GM13976 (cell line): ENCODE data around the gene ZHX3.

ENCODE experiments used
- DNase-seq: peaks from one replicate; pipeline ENCODE4 v3.0.0; 2012; ENCODE audit warnings: low spot score
- CTCF ChIP-seq: IDR thresholded peaks from 2 replicates; pipeline ENCODE4 v1.5.1; 2012; ENCODE audit warnings: borderline replicate concordance, mild to moderate bottlenecking; ENCODE audit not compliant: insufficient read depth; ENCODE audit errors: extremely low read depth, missing control alignments, control extremely low read depth
- in situ Hi-C: fragments of 300-500 bp; cut with MboI; formaldehyde crosslinking; loops from one replicate; pipeline ENCODE4 v1.12.0; 2022; ENCODE audit warnings: low sequenced_read_pairs, mixed read lengths, inconsistent platforms; ENCODE audit not compliant: unreplicated experiment

Gene ZHX3

DNA sequence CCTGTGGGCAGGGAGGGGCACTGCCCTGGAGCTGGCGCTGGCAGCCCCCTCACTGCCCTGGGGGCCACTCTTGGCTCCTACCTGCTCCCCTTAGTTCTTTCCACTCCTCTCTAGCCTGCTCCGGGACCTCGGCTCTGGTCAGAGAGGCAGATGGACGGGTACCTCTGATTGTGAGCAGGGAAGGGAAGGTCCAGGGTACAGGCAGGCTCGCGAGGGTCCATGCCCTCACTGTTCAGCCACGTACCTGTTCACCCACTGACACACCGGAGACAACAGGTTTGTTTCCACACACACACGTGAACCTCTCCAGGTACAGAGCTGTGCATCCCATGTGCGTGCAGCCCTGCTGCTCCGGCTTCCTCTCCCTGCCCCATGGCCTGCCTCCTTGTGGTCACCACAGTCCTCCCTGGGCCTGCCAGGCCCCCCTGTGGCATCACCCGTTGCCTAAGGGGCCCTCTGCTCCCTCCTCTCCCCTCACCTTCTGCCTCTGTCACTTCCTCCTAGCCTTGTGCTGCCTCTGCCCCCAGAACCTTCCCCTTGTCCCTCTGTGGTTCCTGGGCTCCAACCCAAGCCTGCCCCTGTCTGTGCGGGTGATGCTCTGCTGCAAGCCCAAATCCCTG lies 46.8 kb upstream of the ZHX3 start:
- TF ChIP-seq CTCF, result no peak
- DNase-seq, result no peak
- in situ Hi-C loops, result no loop called here

GRCh38 chr20:41363601-41364000 lies 46.1 kb upstream of the ZHX3 start:
- in situ Hi-C loops, result no loop called here
- TF ChIP-seq CTCF, result no peak
- DNase-seq, result no peak

DNA sequence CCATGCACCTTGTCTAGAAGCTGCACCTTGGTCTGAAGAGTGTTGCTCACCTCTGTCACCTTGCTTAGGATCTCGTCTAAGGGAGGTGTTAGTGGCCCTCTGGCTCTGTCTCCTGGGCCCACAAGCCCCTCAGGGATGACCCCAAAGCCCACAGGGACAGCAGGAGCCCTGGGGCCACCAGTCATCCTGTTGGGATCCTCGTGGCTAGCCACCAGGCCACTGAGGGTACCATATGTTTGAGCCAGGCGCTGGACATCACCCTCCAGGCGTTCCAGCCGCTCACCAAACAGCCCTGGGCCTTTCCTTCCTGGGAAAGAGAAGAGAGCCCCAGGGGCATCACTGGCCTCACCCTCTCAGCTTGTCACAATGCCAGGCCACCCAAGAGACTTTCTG lies 45.2 kb upstream of the ZHX3 start:
- TF ChIP-seq CTCF, result no peak
- DNase-seq, result no peak
- in situ Hi-C loops, result no loop called here

DNA sequence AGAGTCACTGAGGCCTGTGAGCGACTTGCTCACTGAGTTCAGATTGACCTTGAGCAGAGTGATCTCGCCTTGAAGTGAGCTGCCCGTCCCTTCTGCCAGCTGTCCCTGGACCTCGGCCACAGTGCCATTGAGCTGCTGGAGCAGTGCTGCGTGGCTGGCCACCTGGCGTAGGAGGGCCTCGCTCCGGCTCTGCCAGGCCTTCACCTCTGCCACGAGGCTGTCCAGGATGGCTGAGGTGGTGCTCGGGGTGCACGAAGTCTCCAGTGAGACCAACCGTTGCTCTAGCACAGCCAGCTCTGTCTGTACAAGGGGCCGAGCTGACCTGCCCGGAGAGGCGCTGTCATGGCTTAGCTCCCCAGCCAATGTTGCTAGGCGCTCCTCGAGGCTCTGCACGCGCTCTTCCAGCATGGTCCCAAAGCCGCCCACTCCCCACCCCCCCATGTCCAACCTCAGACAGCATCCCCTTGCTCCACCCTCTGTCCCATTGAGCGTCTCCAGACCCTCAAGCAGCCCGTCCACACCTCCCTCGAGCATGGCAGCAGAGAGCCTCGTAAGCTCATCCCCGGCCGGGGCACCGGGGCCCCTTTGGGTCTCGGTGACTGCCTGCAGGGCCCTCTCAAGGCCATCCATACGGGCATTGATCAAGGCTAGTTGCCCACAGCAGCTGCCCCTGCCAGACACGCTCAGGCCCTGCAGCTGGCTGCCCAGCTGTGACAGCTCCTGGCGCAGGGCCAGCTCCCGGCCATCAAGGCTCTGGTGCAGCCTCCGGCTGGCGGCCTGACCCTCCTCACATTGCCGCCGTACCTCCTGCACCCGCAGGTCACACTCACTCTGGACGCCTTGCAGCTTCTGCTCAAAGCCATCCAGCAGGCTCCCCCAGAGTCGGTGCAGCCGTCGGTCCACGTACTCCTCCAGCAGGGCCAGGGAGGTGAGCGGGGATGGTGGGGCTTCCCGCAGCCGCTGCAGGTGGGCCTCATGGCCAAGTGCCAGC lies 44.5 kb upstream of the ZHX3 start:
- TF ChIP-seq CTCF, result no peak
- in situ Hi-C loops, result no loop called here
- no peak for DNase-seq

DNA sequence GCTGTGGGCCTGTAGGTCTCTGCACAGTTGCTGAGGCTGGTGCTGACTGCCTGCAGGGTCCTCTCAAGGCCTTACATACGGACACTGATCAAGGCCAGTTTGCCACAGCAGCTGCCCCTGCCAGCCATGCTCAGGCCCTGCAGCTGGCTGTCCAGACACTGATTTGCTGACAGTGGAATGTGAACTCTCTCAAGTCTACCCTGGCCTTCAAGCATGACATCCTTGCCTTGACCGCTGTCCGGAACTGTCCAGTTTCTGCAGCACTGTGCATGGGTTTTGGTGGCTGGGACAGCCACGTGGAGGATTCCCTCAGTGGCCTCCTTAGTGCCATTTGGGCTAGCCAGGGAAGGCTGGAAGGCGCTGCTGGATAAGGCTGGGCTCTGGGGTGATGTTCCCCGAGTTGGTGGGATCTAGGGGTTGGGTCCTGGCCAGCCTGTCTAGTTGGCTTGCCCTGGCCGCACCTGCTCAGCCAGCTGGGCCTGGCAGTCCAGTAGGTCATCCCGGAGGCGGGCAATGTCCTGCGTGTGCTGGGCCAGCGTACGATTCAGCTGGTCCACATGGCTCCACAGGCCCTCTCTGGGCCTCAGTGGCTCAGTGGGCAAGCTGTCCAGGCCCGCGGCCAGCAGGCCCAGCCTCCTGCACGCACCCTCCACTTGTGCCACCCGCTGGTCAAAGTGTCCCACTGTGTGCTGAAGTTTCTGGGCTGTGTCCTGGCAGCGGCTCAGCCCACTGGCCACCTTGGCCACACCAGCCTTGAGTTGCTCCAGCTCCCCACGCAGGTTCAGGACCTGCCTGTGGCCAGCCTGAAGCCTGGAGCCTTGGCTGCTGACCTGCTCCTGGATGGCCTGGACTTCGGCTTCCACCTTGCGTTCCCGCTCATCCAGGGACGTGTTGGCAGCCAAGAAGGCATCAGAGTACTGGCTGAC lies 43.6 kb upstream of the ZHX3 start:
- in situ Hi-C loops, result no loop called here
- DNase-seq, result no peak
- no peak for TF ChIP-seq CTCF

DNA sequence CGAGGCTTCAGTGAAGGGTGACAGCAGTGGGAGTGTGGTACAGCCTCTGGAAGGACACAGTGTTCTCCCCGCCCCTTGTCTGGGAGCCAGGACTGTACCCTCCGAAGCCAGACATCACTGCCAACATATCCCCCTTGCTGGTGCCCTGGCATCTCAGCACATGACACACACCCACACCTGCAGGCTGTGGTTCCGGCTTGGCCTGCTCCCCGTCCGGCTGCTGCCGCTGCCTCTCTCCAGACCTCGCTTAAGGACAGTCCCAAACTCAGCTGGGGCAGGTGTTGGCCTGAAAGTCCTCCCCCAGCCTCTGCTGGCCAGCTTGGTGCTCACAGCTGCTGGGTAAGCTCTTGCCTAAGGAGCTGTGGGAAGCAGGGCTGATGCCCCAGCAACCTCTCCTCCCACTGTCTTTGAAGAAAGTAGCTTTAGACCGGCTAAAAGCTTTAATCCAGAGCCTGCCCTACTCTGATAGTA lies 42.0 kb upstream of the ZHX3 start:
- in situ Hi-C loops, result no loop called here
- DNase-seq, result no peak
- TF ChIP-seq CTCF, result no peak
